Lower leg skin (tissue), 3 donors: ENCODE measurements around the gene PLEKHA8.

Experiments used
- POLR2A ChIP-seq, 2 donors: fragments of 450-650 bp; IDR thresholded peaks; one replicate each; pipeline ENCODE4 v1.6.1; 2016 to 2017; ENCODE audit warnings: antibody characterized with exemption in 2 of 2, mild to moderate bottlenecking in 1 of 2, moderate library complexity in 1 of 2
- TF ChIP-seq, protein P1 (sequence below), 3 donors: fragments of 450-650 bp; IDR thresholded peaks; one replicate each; pipeline ENCODE4 v1.5.1; 2016; ENCODE audit warnings: antibody characterized with exemption in 3 of 3, mild to moderate bottlenecking in 3 of 3, moderate library complexity in 2 of 3

DNA sequence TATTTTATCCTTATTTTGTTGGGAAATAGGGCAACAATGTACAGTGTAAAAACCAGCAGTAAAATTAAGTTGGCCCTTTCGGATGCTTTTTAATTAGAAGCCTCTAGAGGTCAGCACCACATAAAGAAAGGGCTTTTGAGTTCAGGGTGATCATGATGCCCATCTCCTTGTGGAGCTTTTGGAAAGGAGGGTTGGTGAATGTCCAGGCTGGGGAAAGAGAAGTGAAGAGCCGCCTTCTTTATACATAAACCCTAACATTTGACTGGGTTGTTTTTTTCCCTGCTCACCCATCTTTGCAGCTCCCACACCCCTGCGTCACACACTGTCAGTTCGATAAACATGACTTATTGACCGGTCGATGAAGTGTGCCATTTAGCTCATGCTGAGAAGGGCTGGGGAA, 136.4 kb downstream of the PLEKHA8 start:
- TF ChIP-seq, protein P1, sequence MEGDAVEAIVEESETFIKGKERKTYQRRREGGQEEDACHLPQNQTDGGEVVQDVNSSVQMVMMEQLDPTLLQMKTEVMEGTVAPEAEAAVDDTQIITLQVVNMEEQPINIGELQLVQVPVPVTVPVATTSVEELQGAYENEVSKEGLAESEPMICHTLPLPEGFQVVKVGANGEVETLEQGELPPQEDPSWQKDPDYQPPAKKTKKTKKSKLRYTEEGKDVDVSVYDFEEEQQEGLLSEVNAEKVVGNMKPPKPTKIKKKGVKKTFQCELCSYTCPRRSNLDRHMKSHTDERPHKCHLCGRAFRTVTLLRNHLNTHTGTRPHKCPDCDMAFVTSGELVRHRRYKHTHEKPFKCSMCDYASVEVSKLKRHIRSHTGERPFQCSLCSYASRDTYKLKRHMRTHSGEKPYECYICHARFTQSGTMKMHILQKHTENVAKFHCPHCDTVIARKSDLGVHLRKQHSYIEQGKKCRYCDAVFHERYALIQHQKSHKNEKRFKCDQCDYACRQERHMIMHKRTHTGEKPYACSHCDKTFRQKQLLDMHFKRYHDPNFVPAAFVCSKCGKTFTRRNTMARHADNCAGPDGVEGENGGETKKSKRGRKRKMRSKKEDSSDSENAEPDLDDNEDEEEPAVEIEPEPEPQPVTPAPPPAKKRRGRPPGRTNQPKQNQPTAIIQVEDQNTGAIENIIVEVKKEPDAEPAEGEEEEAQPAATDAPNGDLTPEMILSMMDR (IDR thresholded peaks at IDR 0.05): no peak
- TF ChIP-seq POLR2A (IDR thresholded peaks at IDR 0.05): no peak
